ENCODE measurements around the gene DNAJB4. TPM values are rescaled to one million over a fixed set of nuclear protein-coding genes. Genes with fewer than 3 reads are reported as not detected.
A peak's percentile ranks its signal among the peaks of the same experiment; 100 is the strongest.

DNAJB4 gene
- 10 to 100 TPM; 21.1 to 24.7 TPM for total RNA-seq
- polyA plus RNA-seq (ENCODE audit: insufficient read depth, low read depth, low replicate concordance) = 33.4 TPM
- long read RNA-seq, donor 1, transcript DNAJB4-201 (3 exons, 2,988 nt) = major isoform, 9 of 27 reads
- long read RNA-seq, donor 1, partial matches to known transcripts = 18 of 27 reads
- long read RNA-seq, donor 1, other reads (novel, unspliced or antisense) = 0 of 27 reads
- long read RNA-seq, donor 2, partial matches to known transcripts = 0 of 4 reads
- long read RNA-seq, donor 2, other reads (novel, unspliced or antisense) = 0 of 4 reads

DNA sequence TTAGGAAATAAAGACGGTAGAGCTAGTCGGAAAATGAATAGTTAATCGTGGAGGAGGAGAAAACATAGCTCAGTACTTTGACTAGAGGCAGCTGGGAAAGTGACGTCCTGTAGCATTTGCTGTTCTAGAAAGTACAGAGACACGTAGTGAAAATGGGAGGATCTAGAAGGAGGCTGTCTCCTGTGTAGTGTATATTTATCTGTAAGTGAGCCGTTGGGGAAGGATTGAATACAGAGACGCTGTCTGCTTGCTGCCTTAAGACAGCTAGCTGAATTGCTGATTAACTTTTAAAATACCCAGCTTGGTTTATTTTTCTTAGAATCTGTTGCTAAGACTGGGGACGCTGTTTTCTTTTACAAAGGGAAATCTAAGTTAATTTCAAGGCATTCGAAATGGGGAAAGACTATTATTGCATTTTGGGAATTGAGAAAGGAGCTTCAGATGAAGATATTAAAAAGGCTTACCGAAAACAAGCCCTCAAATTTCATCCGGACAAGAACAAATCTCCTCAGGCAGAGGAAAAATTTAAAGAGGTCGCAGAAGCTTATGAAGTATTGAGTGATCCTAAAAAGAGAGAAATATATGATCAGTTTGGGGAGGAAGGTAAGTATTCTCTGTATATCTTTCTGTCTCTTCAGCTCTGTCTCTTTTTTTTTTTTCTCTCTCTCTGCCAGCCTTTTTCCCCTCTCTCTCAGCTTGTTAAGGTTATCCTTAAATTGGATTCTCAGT lies at the start of gene DNAJB4:
DNAJB4 (plus strand) TSS at position 221 of the 729 bp plus-strand sequence; CDS start at position 393, 172 bp downstream.
- Histone ChIP-seq H3K4me1 (peaks cover 8% of the 10 kb centered on the region), H3K27ac (peak within 1 kb of the TSS; percentile 96), H3K27me3 (no peaks in the 10 kb centered on the region), H3K4me3 (peak within 1 kb of the TSS; percentile 47 to 72), H3K9me3 (no peaks in the 10 kb centered on the region), H3K36me3 (ENCODE audit: low read depth, missing control alignments) (no peaks in the 10 kb centered on the region)
- WGBS, 2 donors = 14 to 15% methylated on average over 12 of the region's 12 CpGs
- peak; percentile 95 for DNase-seq
- intact Hi-C loops (cut with DNase I; ENCODE audit: low total_unique reads) = no loop called here
- peak; percentile 97 for TF ChIP-seq POLR2A (IDR thresholded peaks at IDR 0.05)
- TF ChIP-seq, protein P1, sequence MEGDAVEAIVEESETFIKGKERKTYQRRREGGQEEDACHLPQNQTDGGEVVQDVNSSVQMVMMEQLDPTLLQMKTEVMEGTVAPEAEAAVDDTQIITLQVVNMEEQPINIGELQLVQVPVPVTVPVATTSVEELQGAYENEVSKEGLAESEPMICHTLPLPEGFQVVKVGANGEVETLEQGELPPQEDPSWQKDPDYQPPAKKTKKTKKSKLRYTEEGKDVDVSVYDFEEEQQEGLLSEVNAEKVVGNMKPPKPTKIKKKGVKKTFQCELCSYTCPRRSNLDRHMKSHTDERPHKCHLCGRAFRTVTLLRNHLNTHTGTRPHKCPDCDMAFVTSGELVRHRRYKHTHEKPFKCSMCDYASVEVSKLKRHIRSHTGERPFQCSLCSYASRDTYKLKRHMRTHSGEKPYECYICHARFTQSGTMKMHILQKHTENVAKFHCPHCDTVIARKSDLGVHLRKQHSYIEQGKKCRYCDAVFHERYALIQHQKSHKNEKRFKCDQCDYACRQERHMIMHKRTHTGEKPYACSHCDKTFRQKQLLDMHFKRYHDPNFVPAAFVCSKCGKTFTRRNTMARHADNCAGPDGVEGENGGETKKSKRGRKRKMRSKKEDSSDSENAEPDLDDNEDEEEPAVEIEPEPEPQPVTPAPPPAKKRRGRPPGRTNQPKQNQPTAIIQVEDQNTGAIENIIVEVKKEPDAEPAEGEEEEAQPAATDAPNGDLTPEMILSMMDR (IDR thresholded peaks at IDR 0.05) = no peak

DNA sequence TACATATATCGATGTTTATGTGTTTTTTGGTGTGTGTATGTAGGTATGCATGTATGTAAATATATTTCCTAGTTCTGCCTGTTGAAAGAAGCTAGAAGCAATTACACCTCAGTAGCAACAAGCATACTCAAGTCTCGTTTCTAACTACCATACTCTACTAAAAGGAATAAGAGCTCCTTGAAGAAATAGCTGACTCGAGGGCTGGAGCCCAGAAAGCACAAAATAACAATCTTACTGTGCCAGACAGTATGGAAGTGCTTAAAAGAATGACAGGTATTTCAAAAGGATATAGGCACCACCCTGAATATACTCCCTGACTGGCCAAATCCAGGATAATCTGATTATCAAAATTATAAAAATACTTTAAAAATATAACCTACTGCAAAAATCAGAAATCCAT lies 49.0 kb upstream of the DNAJB4 start:
- Histone ChIP-seq H3K4me3 (no peak overlapping the region), H3K27ac (no peak overlapping the region), H3K4me1 (peaks cover 6% of the 10 kb centered on the region), H3K9me3 (no peaks in the 10 kb centered on the region), H3K36me3 (ENCODE audit: low read depth, missing control alignments) (no peaks in the 10 kb centered on the region), H3K27me3 (no peaks in the 10 kb centered on the region)
- intact Hi-C loops (cut with DNase I; ENCODE audit: low total_unique reads) = no loop called here
- WGBS, 2 donors = 82 to 83% methylated on average over 3 of the region's 3 CpGs
- TF ChIP-seq, protein P1 (IDR thresholded peaks at IDR 0.05) = no peak
- TF ChIP-seq POLR2A (IDR thresholded peaks at IDR 0.05) = no peak
- no peak for DNase-seq

DNA sequence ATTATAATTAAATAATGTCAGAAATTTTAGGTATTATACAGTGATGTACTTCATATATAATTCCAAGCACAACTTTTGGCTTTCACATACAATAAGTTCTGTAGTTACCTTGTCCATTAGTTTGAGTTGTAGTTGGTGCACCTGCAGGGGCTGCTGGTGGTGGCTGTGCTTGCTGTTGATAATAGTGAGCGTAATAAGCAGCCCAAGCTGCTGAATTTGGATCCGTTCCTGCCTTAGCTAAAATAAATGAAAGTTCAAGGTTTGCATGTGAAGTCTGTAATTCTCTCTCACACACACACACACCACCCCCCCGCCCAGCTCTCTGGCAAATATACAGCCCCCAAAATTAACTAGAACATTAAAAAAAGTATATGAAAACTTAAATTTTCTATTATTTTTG lies 48.3 kb upstream of the DNAJB4 start:
- intact Hi-C loops (cut with DNase I; ENCODE audit: low total_unique reads) = no loop called here
- H3K4me3 ChIP-seq = no peak overlapping the region
- H3K9me3 ChIP-seq = no peaks in the 10 kb centered on the region
- DNase-seq = no peak
- no peaks in the 10 kb centered on the region for H3K27me3 ChIP-seq
- no peaks in the 10 kb centered on the region for H3K36me3 ChIP-seq (ENCODE audit: low read depth, missing control alignments)
- WGBS, 2 donors = 49 to 71% methylated on average over 3 of the region's 3 CpGs
- H3K27ac ChIP-seq = peak overlapping the region in 1 of 2 donors; percentile 12
- no peak for TF ChIP-seq POLR2A (IDR thresholded peaks at IDR 0.05)
- TF ChIP-seq, protein P1 (IDR thresholded peaks at IDR 0.05) = no peak
- peaks cover 6% of the 10 kb centered on the region for H3K4me1 ChIP-seq

DNA sequence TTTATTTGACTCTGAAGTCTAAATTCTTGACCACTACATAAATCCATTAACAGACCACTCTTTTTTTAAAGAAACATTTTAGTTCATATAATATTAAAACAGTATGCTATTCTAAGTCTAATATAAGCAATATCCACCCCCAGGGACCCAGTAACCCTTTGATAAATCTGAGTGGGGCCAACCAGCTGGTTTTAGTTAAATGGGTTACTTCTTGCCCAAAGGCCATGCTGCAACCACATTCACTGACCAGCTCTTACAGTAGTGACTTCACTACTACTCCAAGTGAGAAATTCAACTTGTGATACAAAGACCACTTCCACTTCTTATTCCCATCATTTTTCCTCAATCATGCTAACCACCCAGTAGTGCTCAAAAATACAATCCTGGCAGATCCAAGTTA lies 46.3 kb upstream of the DNAJB4 start:
- H3K36me3 ChIP-seq (ENCODE audit: low read depth, missing control alignments) = peaks cover 1% of the 10 kb centered on the region
- no peaks in the 10 kb centered on the region for H3K9me3 ChIP-seq
- H3K4me1 ChIP-seq = peaks cover 6% of the 10 kb centered on the region
- no peak for DNase-seq
- TF ChIP-seq, protein P1 (IDR thresholded peaks at IDR 0.05) = no peak
- no peak for TF ChIP-seq POLR2A (IDR thresholded peaks at IDR 0.05)
- intact Hi-C loops (cut with DNase I; ENCODE audit: low total_unique reads) = no loop called here
- H3K4me3 ChIP-seq = no peak overlapping the region
- H3K27ac ChIP-seq = no peak overlapping the region
- H3K27me3 ChIP-seq = no peaks in the 10 kb centered on the region

Data from testis (tissue), 5 donors.